Mammary epithelial cell (primary cell): Measurements from ENCODE around the gene RFX7.

Experiments used
- CTCF ChIP-seq, 2 donors: IDR thresholded peaks in 1 of 2; conservative IDR thresholded peaks in 1 of 2; 2 replicates each; pipeline ENCODE4 v1.5.1; 2011 to 2012; ENCODE audit warnings: inconsistent platforms in 2 of 2, low read length in 2 of 2, mild to moderate bottlenecking in 2 of 2, control low read depth in 1 of 2, low read depth in 1 of 2; ENCODE audit not compliant: insufficient read depth in 1 of 2; ENCODE audit errors: extremely low read depth in 1 of 2
- EZH2 ChIP-seq: IDR thresholded peaks from 2 replicates; pipeline ENCODE4 v1.6.1; 2012; ENCODE audit warnings: low read length, inconsistent platforms, borderline replicate concordance

GRCh38 chr15:56244038-56244810 is 545 bp upstream of the RFX7 start:
- TF ChIP-seq EZH2 (no peak), CTCF (conservative IDR thresholded peaks at IDR 0.05 in 1 of 2, IDR thresholded peaks at IDR 0.05 in 1 of 2; ENCODE audit: extremely low read depth in 1 of 2, insufficient read depth in 1 of 2, low read depth in 1 of 2, low read length in 2 of 2) (no peak)
